Measurements from ENCODE around the gene PELI3.

PELI3 gene

DNA sequence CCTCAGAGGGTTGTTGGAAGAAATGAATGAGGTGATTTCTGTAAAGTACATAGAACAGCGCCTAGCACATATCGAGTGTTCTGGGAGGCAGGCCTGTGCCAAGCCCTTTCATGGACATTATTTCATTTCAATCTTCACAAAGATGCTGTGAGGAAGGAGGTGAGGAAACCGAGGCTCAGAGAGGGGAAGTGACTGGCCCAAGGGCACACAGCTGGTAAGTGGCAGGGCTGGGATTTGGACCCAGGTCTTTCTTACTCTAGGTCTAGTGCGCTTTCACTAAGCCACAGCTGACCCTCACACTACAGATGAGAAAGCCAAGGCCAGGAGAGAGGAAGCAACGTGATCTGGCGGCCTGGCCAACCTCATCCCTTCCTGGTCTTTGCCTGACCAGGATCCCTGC, 2.0 kb downstream of the PELI3 start:
- no peak overlapping the region for H3K4me3 ChIP-seq (ENCODE audit: low read depth, low read length)
- DNase-seq (ENCODE audit: low read depth), result no peak
- TF ChIP-seq CTCF (IDR thresholded peaks at IDR 0.05; ENCODE audit: low read depth, low read length, missing control alignments), result no peak
- in situ Hi-C loops (cut with HindIII; ENCODE audit: low sequenced_read_pairs), result no loop called here

- no peak overlapping the region for H3K4me3 ChIP-seq (ENCODE audit: low read depth, low read length)
- TF ChIP-seq CTCF (IDR thresholded peaks at IDR 0.05; ENCODE audit: low read depth, low read length, missing control alignments), result no peak
- no peak for DNase-seq (ENCODE audit: low read depth)
- in situ Hi-C loops (cut with HindIII; ENCODE audit: low sequenced_read_pairs), result no loop called here
Observed at GRCh38 chr11:66469441-66469840, 2.7 kb downstream of the PELI3 start.

- H3K4me3 ChIP-seq (ENCODE audit: low read depth, low read length), result no peak overlapping the region
- no peak for TF ChIP-seq CTCF (IDR thresholded peaks at IDR 0.05; ENCODE audit: low read depth, low read length, missing control alignments)
- DNase-seq (ENCODE audit: low read depth), result no peak
- in situ Hi-C loops (cut with HindIII; ENCODE audit: low sequenced_read_pairs), result no loop called here
Observed at GRCh38 chr11:66470015-66470414, 3.3 kb downstream of the PELI3 start.

DNA sequence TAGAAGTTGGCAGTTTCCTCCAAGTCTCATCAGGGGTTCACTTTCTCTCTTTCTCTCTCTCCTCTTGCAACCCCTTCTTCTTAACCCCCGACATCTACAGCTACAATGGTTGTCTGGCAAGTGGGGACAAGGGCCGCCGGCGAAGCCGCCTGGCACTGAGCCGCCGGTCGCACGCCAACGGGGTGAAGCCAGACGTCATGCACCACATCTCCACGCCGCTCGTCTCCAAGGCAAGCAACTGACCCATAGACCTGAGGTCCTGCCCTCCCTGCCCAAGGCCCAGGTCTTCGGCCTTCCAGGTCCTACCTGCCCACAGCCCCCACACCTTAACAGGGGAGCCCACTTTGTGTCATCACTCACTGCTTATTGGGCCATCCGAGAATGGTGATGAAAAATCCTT, 4.4 kb downstream of the PELI3 start:
- in situ Hi-C loops (cut with HindIII; ENCODE audit: low sequenced_read_pairs), result no loop called here
- no peak for TF ChIP-seq CTCF (IDR thresholded peaks at IDR 0.05; ENCODE audit: low read depth, low read length, missing control alignments)
- H3K4me3 ChIP-seq (ENCODE audit: low read depth, low read length), result no peak overlapping the region
- no peak for DNase-seq (ENCODE audit: low read depth)

DNA sequence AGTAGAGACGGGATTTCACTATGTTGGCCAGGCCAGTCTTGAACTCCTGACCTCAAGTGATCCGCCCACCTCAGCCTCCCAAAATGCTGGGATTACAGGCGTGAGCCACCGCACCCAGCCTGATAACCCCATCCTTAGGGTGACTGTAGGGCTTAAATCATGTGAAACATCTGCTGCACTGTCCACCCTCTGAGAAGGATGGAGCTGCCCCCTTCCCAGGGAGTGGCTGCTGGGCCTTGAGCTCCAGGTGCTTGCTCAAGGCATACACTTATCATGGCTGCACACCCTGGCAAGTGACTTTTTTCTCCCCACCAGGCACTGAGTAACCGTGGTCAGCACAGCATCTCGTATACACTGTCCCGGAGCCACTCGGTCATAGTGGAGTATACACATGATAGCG, 5.3 kb downstream of the PELI3 start:
- no peak for TF ChIP-seq CTCF (IDR thresholded peaks at IDR 0.05; ENCODE audit: low read depth, low read length, missing control alignments)

DNA sequence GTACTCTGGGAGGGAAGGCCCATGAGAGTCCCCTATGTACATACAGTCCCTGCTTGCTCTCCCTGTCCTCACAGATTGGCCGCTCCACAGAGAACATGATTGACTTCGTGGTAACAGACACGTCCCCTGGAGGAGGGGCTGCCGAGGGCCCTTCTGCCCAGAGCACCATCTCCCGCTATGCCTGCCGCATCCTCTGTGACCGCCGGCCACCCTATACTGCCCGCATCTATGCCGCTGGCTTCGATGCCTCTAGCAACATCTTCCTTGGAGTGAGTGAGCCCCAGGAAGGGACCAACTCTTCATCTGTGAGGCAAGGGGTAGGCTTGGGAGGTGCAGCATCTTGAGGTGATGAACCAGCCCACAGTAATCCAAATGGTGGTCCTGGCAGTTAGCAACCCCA, 6.5 kb downstream of the PELI3 start:
- no peak for DNase-seq (ENCODE audit: low read depth)
- in situ Hi-C loops (cut with HindIII; ENCODE audit: low sequenced_read_pairs), result no loop called here
- H3K4me3 ChIP-seq (ENCODE audit: low read depth, low read length), result no peak overlapping the region
- no peak for TF ChIP-seq CTCF (IDR thresholded peaks at IDR 0.05; ENCODE audit: low read depth, low read length, missing control alignments)

More for the DNA sequence above, 5.3 kb downstream of the PELI3 start:
- in situ Hi-C loops (cut with HindIII; ENCODE audit: low sequenced_read_pairs), result no loop called here
- H3K4me3 ChIP-seq (ENCODE audit: low read depth, low read length), result no peak overlapping the region
- no peak for DNase-seq (ENCODE audit: low read depth)
